Liver (tissue), 9 donors: Measurements from ENCODE around the gene NUDT22. TPM values are rescaled to one million over a fixed set of nuclear protein-coding genes. Genes with fewer than 3 reads are reported as not detected.

Experiments
- DNase-seq: peaks from one replicate; pipeline ENCODE4 v3.0.0-alpha.2; 2017; ENCODE audit warnings: low spot score
- H3K27ac ChIP-seq, 2 donors: one replicate each; pipeline ENCODE4 v1.7.0; 2013; ENCODE audit warnings: inconsistent platforms in 2 of 2, low read length in 2 of 2, control low read depth in 1 of 2, low read depth in 1 of 2, mild to moderate bottlenecking in 1 of 2
- H3K27me3 ChIP-seq, 4 donors: one replicate each; pipeline versions ENCODE4 v1.6.1 to v1.7.0; 2013; ENCODE audit warnings: low read length in 3 of 4, inconsistent platforms in 1 of 4, mild to moderate bottlenecking in 1 of 4, moderate library complexity in 1 of 4; ENCODE audit not compliant: control insufficient read depth in 4 of 4, insufficient read depth in 4 of 4
- H3K36me3 ChIP-seq, 4 donors: one replicate each; pipeline versions ENCODE4 v1.6.1 to v1.7.0; 2013; ENCODE audit warnings: low read length in 3 of 4, mild to moderate bottlenecking in 3 of 4, low read depth in 1 of 4, moderate library complexity in 1 of 4; ENCODE audit not compliant: control insufficient read depth in 4 of 4, insufficient read depth in 3 of 4
- H3K4me1 ChIP-seq, 4 donors: one replicate each; pipeline versions ENCODE4 v1.6.1 to v1.7.0; 2013; ENCODE audit warnings: low read length in 3 of 4, mild to moderate bottlenecking in 3 of 4, moderate library complexity in 1 of 4; ENCODE audit not compliant: control insufficient read depth in 4 of 4, insufficient read depth in 4 of 4
- H3K4me3 ChIP-seq, 3 donors: one replicate each; pipeline versions ENCODE4 v1.6.1 to v1.7.0; 2013; ENCODE audit warnings: low read length in 3 of 3, control low read depth in 1 of 3, low read depth in 1 of 3, mild to moderate bottlenecking in 1 of 3
- H3K9ac ChIP-seq, 2 donors: one replicate each; pipeline ENCODE4 v1.7.0; 2013; ENCODE audit warnings: low read length in 2 of 2, mild to moderate bottlenecking in 2 of 2, moderate library complexity in 2 of 2, control low read depth in 1 of 2, low read depth in 1 of 2
- H3K9me3 ChIP-seq, 4 donors: one replicate each; pipeline versions ENCODE4 v1.6.1 to v1.7.0; 2013; ENCODE audit warnings: low read length in 3 of 4; ENCODE audit not compliant: control insufficient read depth in 4 of 4
- FOXA2 ChIP-seq: IDR thresholded peaks from 2 replicates; pipeline ENCODE4 v1.6.1; 2016; ENCODE audit warnings: antibody characterized with exemption
- GABPA ChIP-seq, 2 donors: IDR thresholded peaks in 1 of 2; conservative IDR thresholded peaks in 1 of 2; 2 replicates each; pipeline ENCODE4 v1.6.1; 2016; ENCODE audit warnings: antibody characterized with exemption in 2 of 2, mild to moderate bottlenecking in 1 of 2, moderate library complexity in 1 of 2
- HNF4A ChIP-seq, 2 donors: conservative IDR thresholded peaks; 2 replicates each; pipeline ENCODE4 v1.6.1; 2016; ENCODE audit warnings: antibody characterized with exemption in 2 of 2, mild to moderate bottlenecking in 2 of 2
- HNF4G ChIP-seq: IDR thresholded peaks from 2 replicates; pipeline ENCODE4 v1.6.1; 2016; ENCODE audit warnings: antibody characterized with exemption
- JUND ChIP-seq, 2 donors: IDR thresholded peaks; 2 replicates each; pipeline ENCODE4 v1.6.1; 2016; ENCODE audit warnings: antibody characterized with exemption in 2 of 2
- NR2F2 ChIP-seq: IDR thresholded peaks from 2 replicates; pipeline ENCODE4 v1.6.1; 2016; ENCODE audit warnings: antibody characterized with exemption
- RAD21 ChIP-seq, 2 donors: IDR thresholded peaks; 2 replicates each; pipeline ENCODE4 v1.6.1; 2016; ENCODE audit warnings: antibody characterized with exemption in 2 of 2, mild to moderate bottlenecking in 2 of 2
- RXRA ChIP-seq, 2 donors: IDR thresholded peaks; 2 replicates each; pipeline ENCODE4 v1.6.1; 2017 to 2018; ENCODE audit warnings: antibody characterized with exemption in 2 of 2, mild to moderate bottlenecking in 1 of 2
- SP1 ChIP-seq: IDR thresholded peaks from 2 replicates; pipeline ENCODE4 v1.6.1; 2018; ENCODE audit warnings: antibody characterized with exemption, mild to moderate bottlenecking
- TAF1 ChIP-seq: conservative IDR thresholded peaks from 2 replicates; pipeline ENCODE4 v1.6.1; 2016; ENCODE audit warnings: antibody characterized with exemption, mild to moderate bottlenecking
- YY1 ChIP-seq: IDR thresholded peaks from 2 replicates; pipeline ENCODE4 v1.6.1; 2016; ENCODE audit warnings: antibody characterized with exemption, mild to moderate bottlenecking
- WGBS: extraction: QIAGEN DNeasy Blood & Tissue Kit; methylation state at CpG from one replicate; pipeline ENCODE4 v1.1.7; 2013; 5-methylcytosine and 5-hydroxymethylcytosine counted together
- polyA plus RNA-seq, 2 donors: library from polyadenylated mRNA; stranded (reverse) in 1 of 2; unstranded in 1 of 2; fragments of 200-250 nt in 1 of 2; fragments of >200 nt in 1 of 2; fragmentation: Nextera tagmentation in 1 of 2; extraction: Ambion mirVana in 1 of 2; gene quantifications; one replicate each; pipeline versions ENCODE4 v1.2.1 to v1.2.3, GENCODE V29; 2013 to 2015
- total RNA-seq, 2 donors: library from RNA; depleted of rRNA; stranded (reverse); fragments of >200 nt; gene quantifications; one replicate each; pipeline ENCODE4 v1.2.3, GENCODE V29; 2014
- TF ChIP-seq, protein P1 (sequence below): IDR thresholded peaks from 2 replicates; pipeline ENCODE4 v1.6.1; 2016; ENCODE audit warnings: antibody characterized with exemption
- TF ChIP-seq, protein P2 (sequence below): IDR thresholded peaks from 2 replicates; pipeline ENCODE4 v1.6.1; 2016; ENCODE audit warnings: antibody characterized with exemption, mild to moderate bottlenecking
- TF ChIP-seq, protein P3 (sequence below): IDR thresholded peaks from 2 replicates; pipeline ENCODE4 v1.6.1; 2016; ENCODE audit warnings: antibody characterized with exemption
- donor health status: healthy.
- donor health status: healthy.
- donor health status: healthy.
- donor health status: healthy.
- donor health status: healthy.

Gene NUDT22
- total and polyA plus RNA-seq, 4 donors, result 20.0 to 47.8 (median 41.2) TPM

DNA sequence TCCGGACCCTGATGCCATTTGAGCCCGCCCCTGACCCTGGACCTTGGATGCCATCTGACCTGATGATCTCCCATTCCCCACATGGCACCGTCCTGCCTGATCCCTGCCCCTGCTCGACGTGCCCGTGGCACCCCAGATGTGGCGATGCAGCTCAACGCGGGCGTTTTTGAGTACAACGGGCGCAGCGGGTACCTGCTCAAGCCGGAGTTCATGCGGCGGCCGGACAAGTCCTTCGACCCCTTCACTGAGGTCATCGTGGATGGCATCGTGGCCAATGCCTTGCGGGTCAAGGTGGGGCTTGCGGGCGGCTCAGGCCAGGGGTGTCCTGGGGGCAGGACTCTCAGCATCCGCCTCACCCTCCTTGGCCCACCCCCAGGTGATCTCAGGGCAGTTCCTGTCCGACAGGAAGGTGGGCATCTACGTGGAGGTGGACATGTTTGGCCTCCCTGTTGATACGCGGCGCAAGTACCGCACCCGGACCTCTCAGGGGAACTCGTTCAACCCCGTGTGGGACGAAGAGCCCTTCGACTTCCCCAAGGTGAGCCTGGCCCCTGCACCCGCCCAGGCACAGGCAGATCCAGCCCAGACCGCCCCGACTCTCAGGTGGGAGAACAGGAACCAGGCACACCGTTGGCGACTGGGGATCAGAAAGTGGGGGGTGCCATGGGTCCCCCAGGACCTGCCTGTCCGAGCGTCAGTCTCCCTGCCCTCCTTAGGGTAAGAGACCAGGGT is 36.4 kb downstream of the NUDT22 start:
- no peak for DNase-seq
- WGBS, result 96% methylated on average over 42 of the region's 42 CpGs
- no peak overlapping the region for H3K9ac ChIP-seq
- no peak for TF ChIP-seq TAF1
- TF ChIP-seq JUND (IDR thresholded peaks at IDR 0.05), result no peak
- TF ChIP-seq RAD21 (IDR thresholded peaks at IDR 0.05), result no peak
- TF ChIP-seq SP1, result no peak
- H3K9me3 ChIP-seq, result no peaks in the 10 kb centered on the region
- no peak overlapping the region for H3K27ac ChIP-seq
- no peaks in the 10 kb centered on the region for H3K27me3 ChIP-seq
- peaks cover 0 to 12% (median 3%) of the 10 kb centered on the region in 4 donors for H3K36me3 ChIP-seq
- peaks cover 0 to 3% (median 0%) of the 10 kb centered on the region in 4 donors for H3K4me1 ChIP-seq
- no peak overlapping the region for H3K4me3 ChIP-seq

DNA sequence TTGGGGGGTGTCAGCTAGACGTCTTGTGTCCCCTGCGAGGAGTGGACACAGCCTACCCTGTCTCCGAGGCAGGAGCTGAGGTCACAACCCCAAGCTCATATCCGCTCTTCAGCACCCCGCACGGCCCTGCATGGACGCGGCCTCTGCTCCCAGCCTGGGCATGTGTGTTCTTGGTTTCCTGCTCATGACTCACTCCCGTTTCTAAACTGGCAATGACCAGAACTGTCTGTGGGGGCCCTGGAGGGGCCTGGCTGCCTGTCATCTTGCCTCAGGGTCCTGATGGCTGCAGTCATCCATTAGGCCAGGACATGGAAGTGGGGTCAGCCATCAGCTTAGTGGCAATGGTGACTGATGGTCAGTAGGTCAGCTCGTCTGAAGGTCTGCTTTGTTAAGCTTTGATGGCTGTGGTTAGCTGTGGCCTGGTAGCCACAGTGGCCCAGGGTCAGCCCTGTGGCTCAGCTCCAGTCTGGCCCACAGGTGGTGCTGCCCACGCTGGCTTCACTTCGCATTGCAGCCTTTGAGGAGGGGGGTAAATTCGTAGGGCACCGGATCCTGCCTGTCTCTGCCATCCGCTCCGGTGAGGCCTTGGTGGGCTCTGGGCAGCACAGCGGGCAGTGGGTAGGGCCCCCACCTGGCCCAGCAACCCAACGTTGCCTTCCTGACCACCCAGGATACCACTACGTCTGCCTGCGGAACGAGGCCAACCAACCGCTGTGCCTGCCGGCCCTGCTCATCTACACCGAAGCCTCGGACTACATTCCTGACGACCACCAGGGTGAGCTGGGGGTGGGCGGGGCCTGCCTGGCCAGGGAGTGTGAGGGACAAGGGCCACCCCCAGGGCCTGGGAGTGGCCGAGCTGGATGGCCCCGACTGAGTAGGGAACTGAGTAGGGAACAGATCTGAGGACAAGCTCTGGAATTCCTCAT is 37.2 kb downstream of the NUDT22 start:
- Histone ChIP-seq H3K9me3 (no peaks in the 10 kb centered on the region), H3K9ac (no peak overlapping the region), H3K27me3 (no peaks in the 10 kb centered on the region), H3K4me1 (peaks cover under 1 to 9% (median 5%) of the 10 kb centered on the region in 4 donors), H3K36me3 (peaks cover 0 to 12% (median 3%) of the 10 kb centered on the region in 4 donors), H3K4me3 (no peak overlapping the region), H3K27ac (no peak overlapping the region)
- DNase-seq, result no peak
- WGBS, result 89% methylated on average over 29 of the region's 29 CpGs
- TF ChIP-seq GABPA (IDR thresholded peaks at IDR 0.05 in 1 of 2, conservative IDR thresholded peaks at IDR 0.05 in 1 of 2), result no peak
- TF ChIP-seq, protein P1, sequence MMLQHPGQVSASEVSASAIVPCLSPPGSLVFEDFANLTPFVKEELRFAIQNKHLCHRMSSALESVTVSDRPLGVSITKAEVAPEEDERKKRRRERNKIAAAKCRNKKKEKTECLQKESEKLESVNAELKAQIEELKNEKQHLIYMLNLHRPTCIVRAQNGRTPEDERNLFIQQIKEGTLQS, result no peak
- TF ChIP-seq YY1, result no peak
- no peak for TF ChIP-seq HNF4G
- TF ChIP-seq, protein P2, sequence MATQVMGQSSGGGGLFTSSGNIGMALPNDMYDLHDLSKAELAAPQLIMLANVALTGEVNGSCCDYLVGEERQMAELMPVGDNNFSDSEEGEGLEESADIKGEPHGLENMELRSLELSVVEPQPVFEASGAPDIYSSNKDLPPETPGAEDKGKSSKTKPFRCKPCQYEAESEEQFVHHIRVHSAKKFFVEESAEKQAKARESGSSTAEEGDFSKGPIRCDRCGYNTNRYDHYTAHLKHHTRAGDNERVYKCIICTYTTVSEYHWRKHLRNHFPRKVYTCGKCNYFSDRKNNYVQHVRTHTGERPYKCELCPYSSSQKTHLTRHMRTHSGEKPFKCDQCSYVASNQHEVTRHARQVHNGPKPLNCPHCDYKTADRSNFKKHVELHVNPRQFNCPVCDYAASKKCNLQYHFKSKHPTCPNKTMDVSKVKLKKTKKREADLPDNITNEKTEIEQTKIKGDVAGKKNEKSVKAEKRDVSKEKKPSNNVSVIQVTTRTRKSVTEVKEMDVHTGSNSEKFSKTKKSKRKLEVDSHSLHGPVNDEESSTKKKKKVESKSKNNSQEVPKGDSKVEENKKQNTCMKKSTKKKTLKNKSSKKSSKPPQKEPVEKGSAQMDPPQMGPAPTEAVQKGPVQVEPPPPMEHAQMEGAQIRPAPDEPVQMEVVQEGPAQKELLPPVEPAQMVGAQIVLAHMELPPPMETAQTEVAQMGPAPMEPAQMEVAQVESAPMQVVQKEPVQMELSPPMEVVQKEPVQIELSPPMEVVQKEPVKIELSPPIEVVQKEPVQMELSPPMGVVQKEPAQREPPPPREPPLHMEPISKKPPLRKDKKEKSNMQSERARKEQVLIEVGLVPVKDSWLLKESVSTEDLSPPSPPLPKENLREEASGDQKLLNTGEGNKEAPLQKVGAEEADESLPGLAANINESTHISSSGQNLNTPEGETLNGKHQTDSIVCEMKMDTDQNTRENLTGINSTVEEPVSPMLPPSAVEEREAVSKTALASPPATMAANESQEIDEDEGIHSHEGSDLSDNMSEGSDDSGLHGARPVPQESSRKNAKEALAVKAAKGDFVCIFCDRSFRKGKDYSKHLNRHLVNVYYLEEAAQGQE, result no peak
- TF ChIP-seq HNF4A (conservative IDR thresholded peaks at IDR 0.05), result no peak

DNA sequence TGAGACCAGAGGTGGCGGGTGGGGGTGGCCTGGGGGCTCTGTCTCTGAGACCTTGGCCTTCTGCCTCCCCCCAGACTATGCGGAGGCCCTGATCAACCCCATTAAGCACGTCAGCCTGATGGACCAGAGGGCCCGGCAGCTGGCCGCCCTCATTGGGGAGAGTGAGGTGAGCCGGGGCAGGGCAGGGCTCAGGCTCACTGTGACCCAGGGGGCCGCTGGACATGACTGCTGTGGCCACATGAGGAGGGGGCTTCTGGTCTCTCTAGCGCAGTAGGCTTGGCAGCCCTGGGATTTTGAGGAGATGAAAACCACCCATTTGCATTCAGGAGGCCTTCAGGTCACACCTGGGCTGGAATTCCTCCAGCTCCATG is 37.9 kb downstream of the NUDT22 start:
- H3K4me1 ChIP-seq, result peaks cover 5 to 15% (median 12%) of the 10 kb centered on the region in 4 donors
- H3K27me3 ChIP-seq, result no peaks in the 10 kb centered on the region
- no peak overlapping the region for H3K27ac ChIP-seq
- no peak overlapping the region for H3K9ac ChIP-seq
- DNase-seq, result no peak
- H3K4me3 ChIP-seq, result no peak overlapping the region
- H3K9me3 ChIP-seq, result no peaks in the 10 kb centered on the region
- TF ChIP-seq SP1 (no peak), JUND (IDR thresholded peaks at IDR 0.05) (no peak), TAF1 (no peak), RXRA (IDR thresholded peaks at IDR 0.05) (no peak), FOXA2 (no peak), GABPA (IDR thresholded peaks at IDR 0.05 in 1 of 2, conservative IDR thresholded peaks at IDR 0.05 in 1 of 2) (no peak), NR2F2 (no peak), YY1 (no peak), HNF4A (conservative IDR thresholded peaks at IDR 0.05) (no peak)
- TF ChIP-seq, protein P2, result no peak
- TF ChIP-seq, protein P3, sequence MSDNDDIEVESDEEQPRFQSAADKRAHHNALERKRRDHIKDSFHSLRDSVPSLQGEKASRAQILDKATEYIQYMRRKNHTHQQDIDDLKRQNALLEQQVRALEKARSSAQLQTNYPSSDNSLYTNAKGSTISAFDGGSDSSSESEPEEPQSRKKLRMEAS, result no peak
- 96% methylated on average over 8 of the region's 8 CpGs for WGBS
- peaks cover 0 to 9% (median 3%) of the 10 kb centered on the region in 4 donors for H3K36me3 ChIP-seq
